Hematopoietic multipotent progenitor cell treated with erythropoietin and hydrocortisone succinate and interleukin-3 and kit ligand, for 17 days (in vitro differentiated cells): ENCODE data around the gene TSHZ1.

Experiments
- DNase-seq: peaks from one replicate; pipeline ENCODE4 v3.0.0-alpha.2; 2015; ENCODE audit warnings: low spot score

The TSHZ1 gene

GRCh38 chr18:75249672-75250470, 39.3 kb downstream of the TSHZ1 start:
- no peak for DNase-seq

GRCh38 chr18:75250471-75250821, 39.8 kb downstream of the TSHZ1 start:
- no peak for DNase-seq

GRCh38 chr18:75251466-75251865, 40.9 kb downstream of the TSHZ1 start:
- no peak for DNase-seq

GRCh38 chr18:75252136-75252535, 41.5 kb downstream of the TSHZ1 start:
- DNase-seq, result no peak

GRCh38 chr18:75253043-75253442, 42.4 kb downstream of the TSHZ1 start:
- DNase-seq, result no peak

- DNase-seq, result no peak
These were observed 43.2 kb downstream of the TSHZ1 start for GRCh38 chr18:75253784-75254183.

GRCh38 chr18:75255094-75255493, 44.5 kb downstream of the TSHZ1 start:
- DNase-seq, result no peak

GRCh38 chr18:75256376-75256775, 45.8 kb downstream of the TSHZ1 start:
- DNase-seq, result no peak

GRCh38 chr18:75257605-75258004, 47.0 kb downstream of the TSHZ1 start:
- no peak for DNase-seq

- no peak for DNase-seq
These were observed 51.0 kb downstream of the TSHZ1 start for GRCh38 chr18:75261430-75262223.

- DNase-seq, result no peak
These were observed 51.9 kb downstream of the TSHZ1 start for GRCh38 chr18:75262511-75262910.

GRCh38 chr18:75264195-75264594, 53.6 kb downstream of the TSHZ1 start:
- no peak for DNase-seq

- DNase-seq, result no peak
These were observed 54.5 kb downstream of the TSHZ1 start for GRCh38 chr18:75264926-75265597.

GRCh38 chr18:75265872-75266271, 55.3 kb downstream of the TSHZ1 start:
- no peak for DNase-seq

GRCh38 chr18:75267643-75268363, 57.2 kb downstream of the TSHZ1 start:
- no peak for DNase-seq

- DNase-seq, result no peak
These were observed 57.7 kb downstream of the TSHZ1 start for GRCh38 chr18:75268364-75268646.

- DNase-seq, result no peak
These were observed 58.6 kb downstream of the TSHZ1 start for GRCh38 chr18:75269124-75269680.

- no peak for DNase-seq
These were observed 59.1 kb downstream of the TSHZ1 start for GRCh38 chr18:75269696-75270095.

GRCh38 chr18:75271952-75272351, 61.4 kb downstream of the TSHZ1 start:
- DNase-seq, result no peak

- DNase-seq, result no peak
These were observed 63.2 kb downstream of the TSHZ1 start for GRCh38 chr18:75273817-75274216.

GRCh38 chr18:75275226-75275625, 64.6 kb downstream of the TSHZ1 start:
- no peak for DNase-seq
